Left ventricle myocardium inferior (tissue), 1 donor: Measurements from ENCODE around the gene P2RX6. TPM values are rescaled to one million over a fixed set of nuclear protein-coding genes. Genes with fewer than 3 reads are reported as not detected.

Experiments used
- DNase-seq: peaks from one replicate; pipeline ENCODE4 v3.0.0-alpha.2; 2020
- H3K27ac ChIP-seq: fragments of 200-600 bp; replicated peaks from 2 replicates; pipeline ENCODE4 v1.8.0; 2021
- H3K27me3 ChIP-seq: fragments of 200-600 bp; 2 replicates; pipeline ENCODE4 v1.8.0; 2021; ENCODE audit warnings: low read depth
- H3K36me3 ChIP-seq: fragments of 200-600 bp; 2 replicates; pipeline ENCODE4 v1.8.0; 2021
- H3K4me1 ChIP-seq: fragments of 200-600 bp; 2 replicates; pipeline ENCODE4 v1.8.0; 2021
- H3K4me3 ChIP-seq: fragments of 200-600 bp; 2 replicates; pipeline ENCODE4 v1.8.0; 2021; ENCODE audit warnings: mild to moderate bottlenecking, moderate library complexity
- H3K9me3 ChIP-seq: fragments of 200-600 bp; replicated peaks from 2 replicates; pipeline ENCODE4 v1.8.0; 2021
- intact Hi-C: fragments of 100-400 bp; cut with micrococcal nuclease; formaldehyde crosslinking; loops from one replicate; pipeline ENCODE4 v1.11.0; 2022
- total RNA-seq: library from RNA; stranded (reverse); fragmentation: NEBNext Ultra II Directional; extraction: Animal tissue kit (Norgen Biotek cat#: 25700); gene quantifications from one replicate; pipeline ENCODE4 v1.2.1, GENCODE V29; 2021
- TF ChIP-seq, protein P1 (sequence below): fragments of 200-600 bp; IDR thresholded peaks from 2 replicates; pipeline ENCODE4 v1.8.0; 2021; ENCODE audit warnings: antibody characterized with exemption, mild to moderate bottlenecking, borderline replicate concordance
- donor health status: DM: no; HTN: yes; CAD: no; lungs with severe emphysema.

The P2RX6 gene
- total RNA-seq, 1 donor from 2014 or later, result 3.5 TPM

DNA sequence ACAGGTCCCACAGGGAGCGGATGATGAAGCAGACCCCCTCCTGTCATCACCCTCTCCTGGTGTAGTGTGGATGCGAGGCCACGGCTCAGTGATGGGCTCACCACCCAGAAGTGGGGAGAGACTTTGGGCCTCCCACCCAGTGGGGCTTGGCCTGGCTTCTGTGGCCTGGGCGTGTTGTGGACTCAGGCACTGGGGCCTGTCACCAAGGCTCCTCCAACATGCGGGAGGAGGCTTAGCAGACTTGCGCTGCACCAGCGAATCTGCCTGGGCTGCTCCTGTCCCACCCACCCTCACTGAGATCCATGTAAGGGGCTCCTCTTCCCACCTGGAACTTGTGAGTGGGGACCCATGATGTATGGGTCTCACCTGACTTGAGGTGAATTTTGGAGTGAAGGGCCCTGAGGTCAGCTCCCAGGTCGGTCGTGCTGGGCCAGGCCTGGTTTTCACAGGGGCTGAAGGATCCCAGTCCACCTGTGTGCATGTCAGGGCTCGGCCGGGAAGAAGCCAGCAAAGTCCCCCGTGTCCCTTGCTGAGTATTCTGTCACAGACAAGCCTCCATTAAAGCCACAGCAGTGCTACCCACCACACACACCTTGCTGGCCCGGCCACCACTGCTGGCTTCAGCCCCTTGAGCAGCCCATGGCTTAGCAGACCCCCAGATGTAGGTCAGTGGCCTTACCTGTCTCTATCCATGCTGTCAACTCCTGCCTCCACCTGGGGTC lies 17.3 kb upstream of the P2RX6 start:
- peaks cover 61% of the 10 kb centered on the region for H3K36me3 ChIP-seq
- H3K4me3 ChIP-seq, result no peak overlapping the region
- TF ChIP-seq, protein P1, sequence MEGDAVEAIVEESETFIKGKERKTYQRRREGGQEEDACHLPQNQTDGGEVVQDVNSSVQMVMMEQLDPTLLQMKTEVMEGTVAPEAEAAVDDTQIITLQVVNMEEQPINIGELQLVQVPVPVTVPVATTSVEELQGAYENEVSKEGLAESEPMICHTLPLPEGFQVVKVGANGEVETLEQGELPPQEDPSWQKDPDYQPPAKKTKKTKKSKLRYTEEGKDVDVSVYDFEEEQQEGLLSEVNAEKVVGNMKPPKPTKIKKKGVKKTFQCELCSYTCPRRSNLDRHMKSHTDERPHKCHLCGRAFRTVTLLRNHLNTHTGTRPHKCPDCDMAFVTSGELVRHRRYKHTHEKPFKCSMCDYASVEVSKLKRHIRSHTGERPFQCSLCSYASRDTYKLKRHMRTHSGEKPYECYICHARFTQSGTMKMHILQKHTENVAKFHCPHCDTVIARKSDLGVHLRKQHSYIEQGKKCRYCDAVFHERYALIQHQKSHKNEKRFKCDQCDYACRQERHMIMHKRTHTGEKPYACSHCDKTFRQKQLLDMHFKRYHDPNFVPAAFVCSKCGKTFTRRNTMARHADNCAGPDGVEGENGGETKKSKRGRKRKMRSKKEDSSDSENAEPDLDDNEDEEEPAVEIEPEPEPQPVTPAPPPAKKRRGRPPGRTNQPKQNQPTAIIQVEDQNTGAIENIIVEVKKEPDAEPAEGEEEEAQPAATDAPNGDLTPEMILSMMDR, result no peak
- no peak overlapping the region for H3K27ac ChIP-seq
- no peaks in the 10 kb centered on the region for H3K9me3 ChIP-seq
- DNase-seq, result no peak
- H3K4me1 ChIP-seq, result peaks cover 35% of the 10 kb centered on the region
- intact Hi-C loops, result no loop called here
- H3K27me3 ChIP-seq, result no peaks in the 10 kb centered on the region

DNA sequence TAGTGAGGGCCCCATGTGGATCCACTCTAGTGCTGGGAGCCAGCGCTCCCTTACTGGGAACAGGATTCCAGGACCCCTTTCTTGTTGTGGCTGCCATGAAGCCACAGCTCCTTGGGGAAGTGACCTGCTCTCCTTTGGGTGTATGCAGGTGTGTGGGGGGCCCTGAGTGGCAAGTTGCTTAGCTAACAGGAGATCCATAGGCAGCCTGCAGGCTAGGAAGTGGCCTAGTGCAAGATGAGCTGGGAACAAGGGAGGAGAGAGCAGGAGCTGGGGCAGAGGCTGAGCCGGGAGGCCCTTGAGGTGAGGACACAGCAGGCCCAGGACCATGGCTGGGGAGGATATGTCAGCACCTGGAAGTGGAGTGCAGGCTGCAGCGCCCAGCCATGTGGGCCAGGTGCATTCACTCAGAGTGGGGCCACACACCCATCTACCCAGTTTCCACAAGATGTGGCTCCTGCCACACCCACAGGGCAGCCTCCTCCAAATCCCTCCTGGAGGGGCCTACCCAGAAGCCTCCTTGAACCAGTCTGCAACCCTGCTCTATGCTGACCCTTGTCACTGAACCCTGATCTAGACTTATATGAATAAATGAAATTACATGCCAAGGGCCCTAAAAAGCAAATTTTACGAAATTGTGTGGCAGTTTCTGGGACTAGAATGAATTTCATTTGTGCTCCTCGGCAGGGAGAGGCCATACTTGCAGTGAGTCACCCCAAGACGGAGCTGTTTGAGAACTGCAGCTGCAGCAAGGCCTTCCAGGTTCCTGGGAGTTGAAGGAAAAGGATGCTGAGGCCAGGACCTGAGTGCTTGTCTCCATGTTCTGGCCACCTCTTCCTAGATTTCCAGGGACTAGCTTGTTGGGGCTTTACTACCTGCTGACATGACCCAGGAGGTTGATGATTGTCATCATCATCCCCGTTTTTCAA lies 16.3 kb upstream of the P2RX6 start:
- Histone ChIP-seq H3K36me3 (peaks cover 52% of the 10 kb centered on the region), H3K27ac (no peak overlapping the region), H3K9me3 (no peaks in the 10 kb centered on the region), H3K4me1 (peaks cover 45% of the 10 kb centered on the region), H3K4me3 (no peak overlapping the region), H3K27me3 (no peaks in the 10 kb centered on the region)
- TF ChIP-seq, protein P1, result no peak
- no peak for DNase-seq
- intact Hi-C loops, result no loop called here

- H3K27ac ChIP-seq, result no peak overlapping the region
- intact Hi-C loops, result no loop called here
- DNase-seq, result no peak
These were observed 15.4 kb upstream of the P2RX6 start for GRCh38 chr22:20999350-21000206.

GRCh38 chr22:21000207-21000986 lies 14.6 kb upstream of the P2RX6 start:
- H3K27ac ChIP-seq, result peak overlapping the region; percentile 99
- peaks cover 49% of the 10 kb centered on the region for H3K4me1 ChIP-seq
- TF ChIP-seq, protein P1, result no peak
- DNase-seq, result no peak
- H3K4me3 ChIP-seq, result peak overlapping the region; percentile 75
- H3K9me3 ChIP-seq, result no peaks in the 10 kb centered on the region
- H3K27me3 ChIP-seq, result no peaks in the 10 kb centered on the region
- intact Hi-C loops, result no loop called here
- peaks cover 37% of the 10 kb centered on the region for H3K36me3 ChIP-seq

More at GRCh38 chr22:20999350-21000206, 15.4 kb upstream of the P2RX6 start:
- Histone ChIP-seq H3K9me3 (no peaks in the 10 kb centered on the region), H3K36me3 (peaks cover 43% of the 10 kb centered on the region), H3K4me3 (peak overlapping the region; percentile 75), H3K4me1 (peaks cover 49% of the 10 kb centered on the region), H3K27me3 (no peaks in the 10 kb centered on the region)
- TF ChIP-seq, protein P1, result no peak
